Activated CD4-positive, alpha-beta T cell treated with anti-CD3 and anti-CD28 coated beads for 48 hours (primary cell): ENCODE measurements around the gene TOX2.

Experiments
- DNase-seq: peaks from one replicate; pipeline ENCODE4 v3.0.0-alpha.2; 2020

Gene TOX2

DNA sequence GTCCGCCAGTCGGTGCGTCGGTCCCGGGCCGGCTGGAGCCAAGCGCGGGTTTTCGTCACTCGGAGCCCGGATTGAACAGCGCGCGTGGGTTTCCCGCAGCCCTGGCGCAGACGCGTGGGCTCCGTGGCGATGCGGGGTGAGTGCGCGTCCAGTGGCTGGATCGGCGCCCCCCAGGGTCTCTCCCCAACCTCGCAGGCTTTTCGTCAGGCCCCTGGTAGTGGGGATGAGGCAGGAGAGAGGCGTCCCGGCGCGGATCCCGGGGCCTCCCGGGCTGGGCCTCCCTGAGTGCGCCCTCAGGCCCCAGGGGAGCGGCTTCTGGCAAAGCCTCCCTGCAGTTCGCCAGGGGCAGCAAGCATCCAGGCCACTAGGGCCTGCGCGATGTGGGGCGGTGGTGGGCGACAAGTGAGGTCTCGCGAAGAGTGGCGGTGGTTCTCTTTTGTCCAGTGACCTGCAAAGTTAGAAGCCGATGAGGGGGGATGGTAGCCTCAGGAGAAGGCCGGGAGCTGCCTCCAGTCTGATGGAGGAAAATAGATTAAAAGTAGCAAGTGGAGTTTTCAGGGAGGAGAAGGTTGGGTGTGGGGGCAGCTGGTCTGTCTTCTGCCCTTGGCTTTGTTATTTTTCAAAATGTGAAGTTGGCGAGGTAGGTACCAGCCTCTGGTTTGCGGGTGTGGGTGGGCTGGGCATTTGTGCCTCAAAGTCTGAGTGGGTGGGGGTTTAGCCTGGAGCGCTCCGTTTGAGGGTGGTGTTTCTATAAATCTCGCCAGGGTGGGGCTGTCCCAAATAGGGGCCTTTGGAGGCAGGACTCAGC is 1.6 kb downstream of the TOX2 start:
- DNase-seq, result peak; percentile 16

GRCh38 chr20:43916881-43917371 is 2.3 kb downstream of the TOX2 start:
- DNase-seq, result peak; percentile 26

DNA sequence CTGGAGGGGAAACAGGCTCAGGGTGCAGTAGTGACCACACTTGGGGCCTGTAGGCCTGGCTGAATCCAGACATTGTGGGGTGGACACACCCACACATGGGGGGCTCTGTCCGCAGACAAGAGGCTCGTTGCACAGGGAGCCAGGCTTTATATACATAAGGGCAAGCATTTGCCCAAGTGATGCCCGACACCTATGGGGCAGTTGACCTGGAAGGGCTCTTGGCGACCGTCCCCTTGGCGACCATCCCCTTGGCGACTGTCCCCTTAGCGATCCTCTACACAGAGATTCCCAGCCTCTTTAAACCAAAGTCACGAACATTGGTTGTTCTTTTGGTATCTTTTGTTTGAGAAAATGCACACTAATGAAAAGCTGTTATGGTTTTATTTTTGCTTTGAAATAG is 2.7 kb downstream of the TOX2 start:
- DNase-seq, result no peak

DNA sequence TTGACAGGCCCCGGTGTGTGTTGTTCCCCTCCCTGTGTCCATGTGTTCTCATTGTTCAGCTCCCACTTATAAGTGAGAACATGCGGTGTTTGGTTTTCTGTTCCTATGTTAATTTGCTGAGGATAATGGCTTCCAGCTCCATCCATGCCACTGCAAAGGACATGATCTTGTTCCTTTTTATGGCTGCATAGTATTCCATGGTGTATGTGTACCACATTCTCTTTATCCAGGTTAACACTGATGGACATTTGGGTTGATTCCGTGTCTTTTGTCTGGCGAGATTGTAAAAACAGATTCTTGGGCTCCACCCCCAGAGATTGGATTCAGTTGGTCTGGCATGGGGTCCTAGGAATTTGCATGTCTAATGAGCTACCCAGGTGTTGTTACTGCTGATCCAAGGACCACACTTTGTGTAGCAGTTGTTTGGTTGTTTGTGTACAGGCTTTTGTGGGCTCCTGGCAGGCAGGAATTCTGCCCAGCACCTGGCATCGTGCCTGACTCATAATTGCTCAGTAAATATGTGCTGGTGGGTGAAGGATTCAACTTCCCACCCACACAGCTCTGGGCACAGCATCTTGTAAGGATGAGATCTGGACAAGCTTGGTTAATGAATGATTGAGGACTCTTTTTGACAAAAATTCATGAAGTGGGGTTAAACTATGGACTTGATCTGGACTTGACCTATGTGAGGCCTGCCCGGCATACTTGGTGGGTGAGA is 5.2 kb downstream of the TOX2 start:
- no peak for DNase-seq

- DNase-seq, result no peak
Measured at GRCh38 chr20:43920797-43921196, 6.1 kb downstream of the TOX2 start.

- no peak for DNase-seq
Measured at GRCh38 chr20:43921227-43921780, 6.7 kb downstream of the TOX2 start.

GRCh38 chr20:43922614-43923013 is 8.0 kb downstream of the TOX2 start:
- DNase-seq, result no peak

DNA sequence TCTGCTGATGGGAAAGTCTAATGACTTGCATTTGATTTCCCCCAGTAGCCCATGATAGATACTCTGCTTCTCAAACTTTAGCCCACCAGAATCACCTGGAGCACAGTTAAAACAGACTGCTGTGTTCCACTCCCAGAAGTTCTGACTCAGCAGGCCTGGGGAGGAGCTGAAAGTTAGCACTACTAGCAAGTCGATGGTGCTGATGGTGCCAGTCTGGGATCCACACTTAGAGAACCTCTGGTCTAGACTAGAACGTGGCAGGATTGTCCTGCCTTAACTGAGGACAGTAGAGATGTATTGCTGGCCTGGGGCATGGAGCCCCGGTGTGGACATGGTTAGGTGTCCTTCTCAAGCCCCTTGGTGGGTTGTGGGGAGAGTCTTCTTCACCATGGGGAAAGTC is 8.7 kb downstream of the TOX2 start:
- peak; percentile 31 for DNase-seq

GRCh38 chr20:43923917-43924316 is 9.3 kb downstream of the TOX2 start:
- DNase-seq, result no peak

DNA sequence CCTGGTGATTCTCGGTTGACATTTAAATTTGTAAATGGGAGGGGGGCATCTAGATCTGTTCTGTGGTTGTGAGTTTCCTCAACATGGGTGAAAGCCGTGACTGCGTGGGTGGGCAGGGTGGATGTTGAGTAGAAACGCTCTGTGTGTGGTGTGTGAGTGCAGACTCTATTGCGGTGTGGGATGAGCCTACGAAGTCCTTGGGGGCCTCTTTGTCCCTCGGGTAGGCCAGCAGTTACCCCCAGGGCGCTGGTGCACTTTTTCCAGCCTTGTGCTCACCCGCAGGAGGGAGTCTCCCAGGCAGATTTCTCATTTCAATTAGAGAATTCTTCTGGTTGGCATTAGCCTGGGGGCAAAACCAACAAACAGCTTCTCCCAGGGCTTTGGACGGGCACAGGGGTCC is 10.6 kb downstream of the TOX2 start:
- DNase-seq, result peak; percentile 78

DNA sequence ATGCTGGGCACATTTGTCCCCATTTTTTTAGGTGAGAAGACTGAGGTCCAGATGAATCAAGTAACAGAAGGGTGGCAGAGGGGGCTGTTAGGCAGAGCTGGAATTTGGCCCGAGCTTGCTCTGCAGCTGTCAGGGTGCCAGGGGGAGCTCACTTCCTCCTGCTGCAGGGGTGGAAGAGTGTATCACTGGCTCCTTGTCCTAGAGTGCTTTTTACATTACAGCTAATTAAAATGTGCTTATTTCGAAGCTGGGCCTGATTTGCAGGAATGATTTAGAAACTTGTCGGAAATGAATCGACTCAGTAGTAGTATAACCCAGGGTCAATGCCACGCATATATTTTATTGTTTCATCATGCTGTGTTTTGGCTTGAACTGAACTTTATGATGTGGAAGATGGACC is 11.1 kb downstream of the TOX2 start:
- DNase-seq, result peak; percentile 22

GRCh38 chr20:43926287-43927050 is 11.8 kb downstream of the TOX2 start:
- no peak for DNase-seq

DNA sequence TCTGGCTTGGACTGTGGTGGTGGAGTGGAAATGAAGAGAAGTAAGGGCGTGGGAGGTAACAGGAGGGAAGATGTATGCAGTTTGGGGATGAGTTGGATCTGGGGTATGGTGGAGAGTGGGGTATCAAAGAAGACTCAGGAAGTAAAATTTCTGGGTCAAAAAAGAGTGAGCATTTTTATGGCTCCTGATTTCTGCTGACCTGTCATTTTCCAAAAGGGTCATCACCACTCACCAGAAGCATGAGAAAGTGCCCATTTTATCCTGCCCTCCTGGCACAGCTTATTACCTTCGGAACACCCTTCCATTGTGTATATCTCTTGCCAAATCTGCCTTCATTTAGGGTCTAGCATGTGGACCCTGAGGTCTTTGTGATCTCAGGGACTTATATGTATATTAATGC is 17.3 kb downstream of the TOX2 start:
- DNase-seq, result no peak

DNA sequence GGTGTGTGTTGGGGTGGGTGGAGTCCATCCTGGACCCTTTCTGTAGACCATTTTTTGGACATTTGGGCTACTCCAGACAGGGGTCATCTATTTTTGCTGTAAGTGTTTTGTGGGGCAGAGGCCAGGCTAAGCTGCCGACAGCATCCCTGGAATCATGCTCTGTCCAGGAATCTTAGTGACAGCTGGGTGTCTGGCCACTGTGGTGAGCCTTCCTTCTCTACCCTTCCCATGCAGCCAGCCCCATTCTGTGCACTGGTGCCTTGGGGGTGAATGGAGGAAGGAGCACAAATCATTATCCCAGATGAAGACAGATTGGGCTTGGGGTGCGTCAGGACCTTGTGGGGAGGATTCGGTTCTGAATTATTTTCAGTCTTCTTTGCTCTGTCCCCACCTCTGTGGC is 20.2 kb downstream of the TOX2 start:
- DNase-seq, result no peak

DNA sequence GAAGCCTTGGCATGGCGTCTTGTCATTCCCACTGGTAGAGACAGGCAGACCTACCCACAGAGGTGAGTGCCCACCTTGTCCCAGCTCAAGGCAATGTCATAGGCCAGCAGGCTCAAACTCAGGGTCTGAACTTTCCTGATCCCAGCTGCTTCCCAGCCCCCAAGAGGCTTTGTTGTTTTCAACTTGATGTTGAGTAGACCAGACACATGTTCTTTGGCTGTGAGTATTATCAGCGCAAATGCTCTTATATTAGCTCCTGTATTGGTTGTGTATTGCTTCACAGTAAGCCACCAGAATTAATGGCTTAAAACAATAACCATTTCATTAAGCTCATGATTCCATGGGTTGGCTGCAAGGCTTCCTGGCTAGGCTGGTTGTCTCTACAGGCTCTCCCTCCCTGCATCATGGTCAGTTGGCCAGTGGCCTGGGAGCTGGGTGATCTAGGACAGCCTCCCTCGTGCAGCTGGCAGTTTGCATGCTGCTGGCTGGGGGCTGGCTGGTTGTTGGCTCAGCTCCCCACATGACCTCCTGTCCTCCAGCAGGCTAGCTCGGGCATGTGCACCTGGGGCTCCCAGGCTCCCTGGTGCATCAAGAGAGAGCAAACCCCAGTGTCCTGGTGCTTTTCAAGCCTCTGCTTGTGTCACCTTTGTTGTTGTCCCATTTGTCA is 21.6 kb downstream of the TOX2 start:
- DNase-seq, result no peak

DNA sequence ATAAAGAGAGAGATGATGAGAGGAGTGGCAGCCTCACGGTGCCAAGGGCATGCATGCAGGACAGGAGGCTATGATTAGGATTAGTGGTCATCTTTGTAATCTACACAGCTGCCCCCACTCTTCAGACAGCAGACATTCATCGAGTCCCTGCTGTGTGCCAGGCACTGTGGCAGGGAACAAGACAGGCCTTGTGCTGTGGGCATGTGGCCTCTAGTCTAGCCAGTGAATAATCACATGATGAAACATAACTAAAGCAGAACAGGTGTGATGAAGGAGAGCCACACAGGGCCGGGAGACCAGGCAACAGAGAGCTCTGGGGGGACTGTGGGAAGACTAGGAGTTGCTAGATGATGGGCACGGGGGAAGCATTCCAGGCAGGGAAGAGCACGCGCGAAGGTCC is 22.2 kb downstream of the TOX2 start:
- DNase-seq, result no peak

- DNase-seq, result no peak
Measured at GRCh38 chr20:43937591-43937990, 22.9 kb downstream of the TOX2 start.

DNA sequence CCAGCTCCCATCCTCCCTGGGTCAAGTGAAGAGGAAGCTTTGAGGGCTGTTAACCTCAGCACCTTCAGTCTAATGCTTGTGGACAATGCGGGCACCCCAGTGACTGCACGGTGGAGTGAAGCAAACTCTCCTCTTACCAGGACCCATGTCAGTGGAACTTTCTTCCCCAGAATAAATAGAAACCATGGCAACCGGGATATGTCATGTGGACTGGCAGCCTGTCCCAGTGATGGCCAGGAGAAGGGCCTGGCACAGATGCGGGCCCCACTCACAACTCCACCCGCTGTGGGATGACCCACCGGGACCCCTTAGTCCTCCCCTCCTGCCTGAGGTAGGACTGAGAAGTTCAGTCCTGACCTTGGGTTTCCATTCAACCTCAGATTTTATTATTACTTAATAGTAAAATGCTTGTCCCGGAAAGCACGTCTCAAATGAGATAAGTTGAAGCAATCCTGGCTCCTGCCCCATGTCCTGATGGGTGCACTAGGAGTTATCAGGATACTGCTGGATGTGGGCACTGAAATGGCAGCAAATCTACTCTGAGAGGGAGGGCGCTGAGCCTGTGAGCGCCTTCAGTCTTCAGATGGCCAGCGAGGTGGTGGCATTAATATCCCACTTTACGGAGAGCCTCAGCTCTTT is 23.5 kb downstream of the TOX2 start:
- no peak for DNase-seq

GRCh38 chr20:43938932-43939761 is 24.5 kb downstream of the TOX2 start:
- no peak for DNase-seq

DNA sequence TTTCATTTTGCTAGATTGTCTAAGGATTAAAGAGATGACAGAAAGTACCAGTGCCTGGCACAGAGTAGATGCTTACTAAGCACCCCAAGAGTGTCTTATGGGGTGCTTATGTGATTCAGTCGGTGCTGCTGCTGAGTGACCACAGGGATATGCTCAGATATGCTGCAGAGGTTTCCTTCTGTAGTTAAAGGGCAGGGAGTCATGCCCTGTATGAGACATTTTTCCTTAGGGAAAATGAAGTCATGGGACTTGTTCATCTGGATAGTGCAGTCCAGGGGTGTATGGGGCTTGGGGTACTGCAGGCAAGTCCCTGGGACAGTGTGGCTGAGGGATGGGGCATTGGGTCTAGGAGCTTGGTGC is 25.1 kb downstream of the TOX2 start:
- no peak for DNase-seq

- DNase-seq, result peak; percentile 27
Measured at GRCh38 chr20:43940518-43941225, 26.0 kb downstream of the TOX2 start.
